HepG2 (cell line): Measurements from ENCODE around the gene REEP6. TPM values are rescaled to one million over a fixed set of nuclear protein-coding genes. Genes with fewer than 3 reads are reported as not detected.

Source experiments
- ATAC-seq: fragments of 200-7000 bp; cut with Tn5 transposase; 3 replicates; pipeline ENCODE4 v1.9.1; 2020; ENCODE audit warnings: mild to moderate bottlenecking, moderate library complexity
- BruUV-seq: library from RNA; stranded (reverse); fragments of 400-500 nt; replicated peaks from 2 replicates; lab custom pipeline; 2021; lab: Mats Ljungman, UMichigan
- CTCF ChIA-PET: fragments of 300-600 bp; formaldehyde crosslinking; extraction: SDS; loops from one replicate; lab custom pipeline; 2021; ENCODE audit warnings: low total read pairs, inconsistent platforms, low intra/inter-chr PET ratio; lab: Yijun Ruan, JAX
- POLR2A ChIA-PET: fragments of 350-600 bp; sonication (Branson Sonifier 250); formaldehyde crosslinking; loops from one replicate; lab custom pipeline; 2020; ENCODE audit warnings: antibody characterized with exemption, inconsistent platforms; lab: Yijun Ruan, JAX
- DNase-seq: peaks from one replicate; pipeline ENCODE4 v3.0.0-alpha.2; 2015; ENCODE audit warnings: low spot score
- FAIRE-seq: peaks from 3 replicates; lab custom pipeline; 2011; peaks lifted over from hg19 to GRCh38; lab: Jason Lieb, UNC
- H2AFZ ChIP-seq: one replicate; pipeline ENCODE4 v1.6.1; 2011; ENCODE audit warnings: low read length, inconsistent platforms
- H3K27ac ChIP-seq: fragments of 300-600 bp; 3 replicates; pipeline ENCODE4 v1.8.0; 2011; ENCODE audit warnings: mixed run types, mild to moderate bottlenecking, mixed read lengths, low read length, inconsistent platforms; ENCODE audit not compliant: insufficient read depth; ENCODE audit errors: extremely low read length
- H3K27me3 ChIP-seq, 2 experiments: fragments of 200-600 bp in 1 of 2; 2 replicates in 1 of 2; 3 replicates in 1 of 2; pipeline versions ENCODE4 v1.6.0 to v1.8.0; 2011; ENCODE audit warnings: low read length in 2 of 2, mild to moderate bottlenecking in 2 of 2, moderate library complexity in 2 of 2, inconsistent platforms in 1 of 2; ENCODE audit not compliant: insufficient read depth in 2 of 2, control insufficient read depth in 1 of 2
- H3K36me3 ChIP-seq, 2 experiments: fragments of 200-600 bp in 1 of 2; replicated peaks in 1 of 2; 2 replicates in 1 of 2; 3 replicates in 1 of 2; pipeline versions ENCODE4 v1.5.1 to v1.8.0; 2011; ENCODE audit warnings: low read length in 2 of 2, inconsistent platforms in 1 of 2; ENCODE audit not compliant: insufficient read depth in 2 of 2, control insufficient read depth in 1 of 2
- H3K4me1 ChIP-seq: 2 replicates; pipeline ENCODE4 v1.5.1; 2012; ENCODE audit warnings: low read length, inconsistent platforms; ENCODE audit not compliant: insufficient read depth
- H3K4me2 ChIP-seq: 2 replicates; pipeline ENCODE4 v1.6.0; 2011; ENCODE audit warnings: low read depth, low read length, inconsistent platforms
- H3K4me3 ChIP-seq, 3 experiments: fragments of 200-600 bp in 1 of 3; sonication (generic), shearing (Covaris generic) in 1 of 3; replicated peaks in 1 of 3; 2 replicates each; pipeline ENCODE4 v1.5.1; 2011 to 2016; ENCODE audit warnings: low read length in 3 of 3, inconsistent platforms in 2 of 3, low read depth in 2 of 3, mild to moderate bottlenecking in 2 of 3, control low read depth in 1 of 3, mixed read lengths in 1 of 3; ENCODE audit not compliant: insufficient read depth in 1 of 3
- H3K79me2 ChIP-seq: one replicate; pipeline ENCODE4 v1.6.1; 2011; ENCODE audit warnings: low read length, inconsistent platforms; ENCODE audit not compliant: insufficient read depth
- H3K9ac ChIP-seq: 2 replicates; pipeline ENCODE4 v1.6.0; 2011; ENCODE audit warnings: mild to moderate bottlenecking, low read depth, low read length, inconsistent platforms; ENCODE audit not compliant: insufficient read depth
- H3K9me3 ChIP-seq: 2 replicates; pipeline ENCODE4 v1.5.1; 2012; ENCODE audit warnings: mild to moderate bottlenecking, low read length
- H4K20me1 ChIP-seq: 2 replicates; pipeline ENCODE4 v1.6.0; 2011; ENCODE audit warnings: inconsistent platforms, mild to moderate bottlenecking, low read length, moderate library complexity; ENCODE audit not compliant: insufficient read depth
- AKAP8 ChIP-seq: sonication (generic); formaldehyde crosslinking; IDR thresholded peaks from 2 replicates; pipeline ENCODE4 v1.5.1; 2020; ENCODE audit warnings: mild to moderate bottlenecking, missing genetic modification reagents
- ATAD3A ChIP-seq: sonication (generic); formaldehyde crosslinking; IDR thresholded peaks from 2 replicates; pipeline ENCODE4 v1.4.0; 2020; ENCODE audit warnings: missing genetic modification reagents
- DRAP1 ChIP-seq: IDR thresholded peaks from 2 replicates; pipeline ENCODE4 v1.6.1; 2016; ENCODE audit warnings: missing genetic modification reagents, missing compliant biosample characterization
- KDM2A ChIP-seq: sonication (generic); formaldehyde crosslinking; IDR thresholded peaks from 2 replicates; pipeline ENCODE4 v1.4.0; 2020; ENCODE audit warnings: low read depth, missing genetic modification reagents, borderline replicate concordance
- MTF2 ChIP-seq: sonication (generic); formaldehyde crosslinking; IDR thresholded peaks from 2 replicates; pipeline ENCODE4 v1.5.0; 2020; ENCODE audit warnings: missing genetic modification reagents, borderline replicate concordance
- NCOA1 ChIP-seq: sonication (generic); formaldehyde crosslinking; IDR thresholded peaks from 2 replicates; pipeline ENCODE4 v1.9.0; 2021; ENCODE audit warnings: missing genetic modification reagents
- PITX1 ChIP-seq: sonication (generic); formaldehyde crosslinking; IDR thresholded peaks from 2 replicates; pipeline ENCODE4 v1.5.1; 2020; ENCODE audit warnings: mild to moderate bottlenecking, missing genetic modification reagents
- RBFOX2 ChIP-seq: fragments of 200-400 bp; formaldehyde crosslinking; IDR thresholded peaks from 2 replicates; pipeline ENCODE4 v1.6.1; 2017; ENCODE audit warnings: low read depth, mild to moderate bottlenecking, low read length
- RFXAP ChIP-seq: sonication (generic); formaldehyde crosslinking; IDR thresholded peaks from 2 replicates; pipeline ENCODE4 v1.4.0; 2020; ENCODE audit warnings: missing genetic modification reagents, borderline replicate concordance
- RXRB ChIP-seq: IDR thresholded peaks from 2 replicates; pipeline ENCODE4 v1.6.1; 2016; ENCODE audit warnings: borderline replicate concordance, missing genetic modification reagents, missing compliant biosample characterization
- TOPORS ChIP-seq: sonication (generic); formaldehyde crosslinking; IDR thresholded peaks from 2 replicates; pipeline ENCODE4 v1.8.0; 2023; ENCODE audit warnings: mild to moderate bottlenecking, missing genetic modification reagents
- ZFP36L2 ChIP-seq: sonication (generic); formaldehyde crosslinking; IDR thresholded peaks from 2 replicates; pipeline ENCODE4 v1.4.0; 2020; ENCODE audit warnings: missing genetic modification reagents
- ZFP91 ChIP-seq: sonication (generic); formaldehyde crosslinking; IDR thresholded peaks from 2 replicates; pipeline ENCODE4 v1.9.0; 2022; ENCODE audit warnings: missing genetic modification reagents, mild to moderate bottlenecking, borderline replicate concordance
- ZNF616 ChIP-seq: sonication (generic); formaldehyde crosslinking; IDR thresholded peaks from 2 replicates; pipeline ENCODE4 v1.5.0; 2020; ENCODE audit warnings: low read depth, mild to moderate bottlenecking, missing genetic modification reagents
- ZNF75D ChIP-seq: sonication (generic); formaldehyde crosslinking; IDR thresholded peaks from 2 replicates; pipeline ENCODE4 v1.8.1; 2023; ENCODE audit warnings: missing genetic modification reagents, mild to moderate bottlenecking, borderline replicate concordance
- ZNF768 ChIP-seq: sonication (generic); formaldehyde crosslinking; IDR thresholded peaks from 2 replicates; pipeline ENCODE4 v1.4.0; 2020; ENCODE audit warnings: missing genetic modification reagents
- ZNF784 ChIP-seq: sonication (generic); formaldehyde crosslinking; IDR thresholded peaks from 2 replicates; pipeline ENCODE4 v1.5.1; 2020; ENCODE audit warnings: missing genetic modification reagents, mild to moderate bottlenecking, borderline replicate concordance
- ZNF788 ChIP-seq: sonication (generic); formaldehyde crosslinking; IDR thresholded peaks from 2 replicates; pipeline ENCODE4 v1.5.0; 2020; ENCODE audit warnings: mild to moderate bottlenecking, missing genetic modification reagents, borderline replicate concordance
- WGBS: methylation state at CpG from one replicate; pipeline ENCODE4 v1.1.6; 2017; ENCODE audit warnings: low lambda C conversion rate; 5-methylcytosine and 5-hydroxymethylcytosine counted together
- in situ Hi-C: cut with HindIII; loops from 2 replicates; pipeline ENCODE4 v1.10.0; 2017; ENCODE audit warnings: low pct_unique_long_range_greater_than_20kb; ENCODE audit not compliant: extremely low pct_ligation_motif_present
- intact Hi-C: fragments of 100-400 bp; cut with micrococcal nuclease; formaldehyde crosslinking; loops from one replicate; pipeline ENCODE4 v1.10.0; 2022; ENCODE audit not compliant: unreplicated experiment
- polyA plus RNA-seq, 8 experiments: library from polyadenylated mRNA; depleted of rRNA in 3 of 8; stranded (reverse) in 7 of 8; unstranded in 1 of 8; fragments of >200 nt; fragmentation: Illumina TruSeq in 4 of 8; extraction: Trizol in 4 of 8; gene quantifications; 2 replicates each; pipeline versions ENCODE4 v1.2.1 to v1.2.3, GENCODE V29; 2011 to 2016; ENCODE audit warnings: low read depth in 4 of 8, missing spikeins in 1 of 8, mixed read lengths in 1 of 8; ENCODE audit not compliant: insufficient read depth in 1 of 8
- total RNA-seq, 5 experiments: library from RNA; depleted of rRNA; stranded (reverse); fragments of >200 nt; fragmentation: Illumina TruSeq; extraction: Trizol; gene quantifications; 2 replicates each; pipeline ENCODE4 v1.2.3, GENCODE V29; 2016; ENCODE audit warnings: low read depth in 1 of 5

Gene REEP6
- total and polyA plus RNA-seq, 2 of the 13 experiments (the other 11 are each of a cell fraction or from before 2014, with no cell fraction given) = 10.0 to 28.8 TPM

GRCh38 chr19:1455336-1456120 is 35.5 kb upstream of the REEP6 start (continued):
- peak; percentile 30; the same call in 1 of the 2 replicates for TF ChIP-seq ZFP91 (CRISPR knock-in tag)
- peak; percentile 45; the same call in 1 of the 2 replicates for TF ChIP-seq DRAP1
- TF ChIP-seq ZNF788 (CRISPR knock-in tag) = 0 out of 2 replicates have a peak, but pooled peaks have one; percentile 29

- intact Hi-C loops (no loop called here), in situ Hi-C loops (loop anchor here (5.0 kb wide), 1 partner anchor 56 kb away; the partner anchor contains the start of gene ADAMTSL5)
- FAIRE-seq (no peak), DNase-seq (no peak), ATAC-seq (no peak)
- ChIA-PET POLR2A (interaction anchor here (0.5 to 4.0 kb wide), 10 partner anchors 12 to 382 kb away, joined by 3 to 34 read pairs (median 6); partner anchors contain the start of genes CIRBP and REEP6), CTCF (no interaction called here)
- Histone ChIP-seq H2AFZ (no peak overlapping the region), H3K79me2 (no peaks in the 10 kb centered on the region), H3K9me3 (no peaks in the 10 kb centered on the region), H3K4me2 (peak overlapping the region; percentile 51), H3K4me1 (peaks cover 50% of the 10 kb centered on the region), H4K20me1 (peaks cover 5% of the 10 kb centered on the region; the same call in 1 of the 2 replicates), H3K4me3 (peak overlapping the region in 1 of 3 experiments; percentile 39; a peak in 1 of 6 replicates), H3K27ac (no peak overlapping the region), H3K36me3 (no peaks in the 10 kb centered on the region), H3K27me3 (peaks cover 7 to 50% of the 10 kb centered on the region in 2 experiments; a peak in 4 of 5 replicates), H3K9ac (no peak overlapping the region)
- whole genome bisulfite sequencing = no CpG with 5 or more reads among the region's 43 CpGs
- BruUV-seq = no TSS peak
- no peak for TF ChIP-seq RBFOX2
- peak; percentile 79 for TF ChIP-seq AKAP8 (CRISPR knock-in tag)
- no peak for TF ChIP-seq TOPORS
- no peak for TF ChIP-seq RXRB
- TF ChIP-seq ZNF75D (CRISPR knock-in tag) = no peak
- no peak for TF ChIP-seq NCOA1 (CRISPR knock-in tag)
- no peak for TF ChIP-seq ATAD3A (CRISPR knock-in tag)
- no peak for TF ChIP-seq ZNF616 (CRISPR knock-in tag)
- TF ChIP-seq ZFP36L2 = no peak
- no peak for TF ChIP-seq ZNF784
- 0 out of 2 replicates have a peak, but pooled peaks have one; percentile 7 for TF ChIP-seq ZNF768 (CRISPR knock-in tag)
- TF ChIP-seq RFXAP (CRISPR knock-in tag) = no peak
- peak; percentile 28; the same call in 1 of the 2 replicates for TF ChIP-seq KDM2A (CRISPR knock-in tag)
- no peak for TF ChIP-seq PITX1 (CRISPR knock-in tag)
- TF ChIP-seq MTF2 (CRISPR knock-in tag) = no peak
Measured at GRCh38 chr19:1456121-1456900, 34.7 kb upstream of the REEP6 start.
